K562 (cell line): ENCODE results near the gene ACOT9. TPM values are rescaled to one million over a fixed set of nuclear protein-coding genes. Genes with fewer than 3 reads are reported as not detected.

Experiments used
- ATAC-seq: fragments of 200-7000 bp; cut with Tn5 transposase; 3 replicates; pipeline ENCODE4 v1.9.1; 2020; ENCODE audit warnings: moderate library complexity
- BruUV-seq: library from RNA; stranded (reverse); fragments of 400-500 nt; replicated peaks from 2 replicates; lab custom pipeline; 2021; lab: Mats Ljungman, UMichigan
- CTCF ChIA-PET: fragments of 300-600 bp; formaldehyde crosslinking; extraction: SDS; loops from one replicate; lab custom pipeline; 2021; ENCODE audit warnings: low intra/inter-chr PET ratio; lab: Yijun Ruan, JAX
- POLR2A ChIA-PET: fragments of 300-600, 350-650 bp; sonication (Branson Sonifier 250); formaldehyde crosslinking; extraction: SDS; loops from one replicate; lab custom pipeline; 2021; ENCODE audit warnings: antibody characterized with exemption, inconsistent platforms; lab: Yijun Ruan, JAX
- DNase-seq, 4 experiments: peaks; one replicate each; pipeline versions ENCODE4 v3.0.0 to v3.0.0-alpha.2; 2011 to 2018; ENCODE audit warnings: low spot score in 3 of 4, mixed read lengths in 3 of 4; ENCODE audit errors: extremely low read depth in 1 of 4
- FAIRE-seq: peaks from 2 replicates; lab custom pipeline; 2011; peaks lifted over from hg19 to GRCh38; lab: Jason Lieb, UNC
- H2AFZ ChIP-seq: 2 replicates; pipeline ENCODE4 v1.6.0; 2011; ENCODE audit warnings: low read depth, low read length, control low read depth, inconsistent platforms
- H3K27ac ChIP-seq: fragments of 200-600 bp; 3 replicates; pipeline ENCODE4 v1.8.0; 2011; ENCODE audit warnings: low read depth, mild to moderate bottlenecking, control low read depth, inconsistent platforms, low read length, moderate library complexity, mixed read lengths; ENCODE audit errors: extremely low read depth
- H3K27me3 ChIP-seq, 2 experiments: fragments of 300-600 bp in 1 of 2; 2 replicates in 1 of 2; 3 replicates in 1 of 2; pipeline versions ENCODE4 v1.6.0 to v1.8.0; 2011; ENCODE audit warnings: inconsistent platforms in 2 of 2, low read length in 2 of 2, mild to moderate bottlenecking in 1 of 2, mixed read lengths in 1 of 2, moderate library complexity in 1 of 2; ENCODE audit not compliant: control insufficient read depth in 2 of 2, insufficient read depth in 2 of 2
- H3K36me3 ChIP-seq: fragments of 300-600 bp; 3 replicates; pipeline ENCODE4 v1.8.0; 2011; ENCODE audit warnings: mild to moderate bottlenecking, low read length, inconsistent platforms; ENCODE audit not compliant: control insufficient read depth, insufficient read depth
- H3K4me1 ChIP-seq, 2 experiments: fragments of 200-600 bp in 1 of 2; replicated peaks in 1 of 2; 2 replicates in 1 of 2; 3 replicates in 1 of 2; pipeline versions ENCODE4 v1.5.1 to v1.8.0; 2011; ENCODE audit warnings: inconsistent platforms in 2 of 2, low read length in 2 of 2, mild to moderate bottlenecking in 1 of 2, mixed read lengths in 1 of 2, moderate library complexity in 1 of 2; ENCODE audit not compliant: control insufficient read depth in 2 of 2, insufficient read depth in 2 of 2
- H3K4me2 ChIP-seq: 2 replicates; pipeline ENCODE4 v1.6.1; 2011; ENCODE audit warnings: low read length, control low read depth, inconsistent platforms, mixed read lengths; ENCODE audit not compliant: insufficient read depth
- H3K4me3 ChIP-seq: fragments of 200-600 bp; sonication (generic), shearing (Covaris generic); 2 replicates; pipeline ENCODE4 v1.5.1; 2016; ENCODE audit warnings: control low read depth, inconsistent platforms
- H3K79me2 ChIP-seq: fragments of 200-600 bp; 3 replicates; pipeline ENCODE4 v1.8.0; 2011; ENCODE audit warnings: low read length, inconsistent platforms; ENCODE audit not compliant: control insufficient read depth, insufficient read depth
- H3K9ac ChIP-seq, 2 experiments: 2 replicates each; pipeline versions ENCODE4 v1.6.0 to v1.6.1; 2011; ENCODE audit warnings: low read depth in 2 of 2, low read length in 2 of 2, control low read depth in 1 of 2, inconsistent platforms in 1 of 2, mild to moderate bottlenecking in 1 of 2, mixed read lengths in 1 of 2; ENCODE audit not compliant: insufficient read depth in 1 of 2
- H3K9me1 ChIP-seq: one replicate; pipeline ENCODE4 v1.6.0; 2011; ENCODE audit warnings: inconsistent platforms, mild to moderate bottlenecking, low read length, moderate library complexity; ENCODE audit not compliant: control insufficient read depth, insufficient read depth
- H3K9me3 ChIP-seq: replicated peaks from 2 replicates; pipeline ENCODE4 v1.5.1; 2011; ENCODE audit warnings: low read depth, low read length, inconsistent platforms; ENCODE audit not compliant: control insufficient read depth, insufficient read depth
- H4K20me1 ChIP-seq: replicated peaks from 2 replicates; pipeline ENCODE4 v1.6.1; 2011; ENCODE audit warnings: low read length, inconsistent platforms, mixed read lengths; ENCODE audit not compliant: control insufficient read depth, insufficient read depth
- ETV6 ChIP-seq, 3 experiments: fragments of 150-350 bp in 1 of 3; sonication (generic) in 1 of 3; formaldehyde crosslinking in 1 of 3; IDR thresholded peaks; 2 replicates each; pipeline versions ENCODE4 v1.6.1 to v1.8.0; 2014 to 2022; ENCODE audit warnings: borderline replicate concordance in 2 of 3, low read depth in 2 of 3, antibody characterized with exemption in 1 of 3, low read length in 1 of 3, mild to moderate bottlenecking in 1 of 3, missing genetic modification reagents in 1 of 3
- FOXP1 ChIP-seq: sonication (generic); formaldehyde crosslinking; IDR thresholded peaks from 2 replicates; pipeline ENCODE4 v1.8.0; 2022; ENCODE audit warnings: mild to moderate bottlenecking, missing genetic modification reagents
- NCOA2 ChIP-seq, 2 experiments: fragments of 450-650 bp; IDR thresholded peaks; 2 replicates each; pipeline ENCODE4 v1.6.1; 2018; ENCODE audit warnings: mild to moderate bottlenecking in 2 of 2, moderate library complexity in 1 of 2; ENCODE audit not compliant: partially characterized antibody in 2 of 2
- NR2C2 ChIP-seq, 2 experiments: fragments of 200-800 bp in 1 of 2; sonication (Bioruptor generic) in 1 of 2; sonication (generic) in 1 of 2; formaldehyde crosslinking in 1 of 2; IDR thresholded peaks; 2 replicates each; pipeline versions ENCODE4 v1.6.1 to v1.8.0; 2016 to 2022; ENCODE audit warnings: mild to moderate bottlenecking in 1 of 2, missing compliant biosample characterization in 1 of 2, missing genetic modification characterization in 1 of 2, missing genetic modification reagents in 1 of 2
- RFX7 ChIP-seq: fragments of 250-450 bp; sonication (Bioruptor Pico); IDR thresholded peaks from 2 replicates; pipeline ENCODE4 v1.5.1; 2021; ENCODE audit warnings: mild to moderate bottlenecking
- YBX1 ChIP-seq: fragments of 450-650 bp; IDR thresholded peaks from 2 replicates; pipeline ENCODE4 v1.7.1; 2016; ENCODE audit warnings: mild to moderate bottlenecking
- ZNF586 ChIP-seq: fragments of 450-650 bp; formaldehyde crosslinking; conservative IDR thresholded peaks from 2 replicates; pipeline ENCODE4 v1.4.0; 2020; ENCODE audit warnings: mild to moderate bottlenecking, moderate library complexity
- WGBS: fragments of 100-300 bp; shearing (Covaris generic); methylation state at CpG from one replicate; pipeline ENCODE4 v1.1.6; 2016; ENCODE audit warnings: low coverage, mixed read lengths; ENCODE audit not compliant: insufficient coverage; ENCODE audit errors: missing lambda C conversion rate; 5-methylcytosine and 5-hydroxymethylcytosine counted together
- in situ Hi-C: fragments of 300-500 bp; cut with MboI; formaldehyde crosslinking; loops from 4 replicates; pipeline ENCODE4 v1.15.0; 2018; ENCODE audit warnings: inconsistent platforms, mixed read lengths
- intact Hi-C: fragments of 100-400 bp; cut with micrococcal nuclease; formaldehyde crosslinking; loops from 2 replicates; pipeline ENCODE4 v1.14.2; 2022
- polyA plus RNA-seq, 8 experiments: library from polyadenylated mRNA; depleted of rRNA in 4 of 8; stranded (reverse) in 5 of 8; unstranded in 3 of 8; fragments of >200 nt; fragmentation: Nextera tagmentation in 2 of 8; fragmentation: Illumina TruSeq in 1 of 8; extraction: Ambion mirVana in 2 of 8; extraction: Trizol in 1 of 8; gene quantifications; 2 replicates each; pipeline versions ENCODE4 v1.2.1 to v1.2.3, GENCODE V29; 2011 to 2014; ENCODE audit warnings: inconsistent platforms in 1 of 8, missing spikeins in 1 of 8
- small RNA-seq: library from RNA; depleted of rRNA; stranded (forward); fragments of <200 nt; gene quantifications from one replicate; pipeline ENCODE3, GENCODE V24; 2014
- total RNA-seq, 7 experiments: library from RNA; depleted of rRNA in 6 of 7; stranded (reverse); fragments of >200 nt in 6 of 7; fragmentation: Illumina TruSeq in 2 of 7; extraction: Trizol in 2 of 7; gene quantifications; 2 replicates each; pipeline versions ENCODE4 v1.2.1 to v1.2.3, GENCODE V29; 2011 to 2021; ENCODE audit warnings: low replicate concordance in 1 of 7
- TF ChIP-seq, protein P1 (sequence below): sonication (generic); formaldehyde crosslinking; IDR thresholded peaks from 2 replicates; pipeline ENCODE4 v1.8.0; 2023; ENCODE audit warnings: mild to moderate bottlenecking, missing genetic modification reagents
- TF ChIP-seq, protein P2 (sequence below): IDR thresholded peaks from 2 replicates; pipeline ENCODE4 v1.6.1; 2016; ENCODE audit warnings: missing genetic modification characterization, missing compliant biosample characterization

Gene ACOT9
- total and polyA plus RNA-seq, 9 of the 15 experiments (the other 6 are each of a cell fraction or from before 2014, with no cell fraction given), result 31.2 to 80.9 (median 45.3) TPM

DNA sequence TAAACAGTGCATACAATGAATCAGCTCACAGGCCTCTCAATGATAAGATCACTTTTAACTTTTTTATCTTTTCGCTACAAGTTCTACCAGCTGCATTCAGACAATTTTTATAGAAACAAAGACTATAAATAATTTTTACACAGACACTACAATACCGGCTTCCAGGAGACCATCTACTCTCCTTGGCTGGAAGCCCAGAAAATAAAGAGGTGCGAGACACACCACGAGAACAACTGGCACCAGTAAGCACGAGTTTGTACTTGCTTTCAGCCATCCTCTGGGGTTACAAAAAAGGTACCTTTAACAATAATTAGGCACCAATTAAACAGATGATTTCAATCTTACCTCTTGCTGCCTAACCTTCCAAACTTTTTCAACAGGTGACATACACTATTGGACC, 87.0 kb downstream of the ACOT9 start:
- WGBS, result 15% methylated on average over 5 of the region's 5 CpGs
- BruUV-seq, result no TSS peak
- no peak for FAIRE-seq
- H3K79me2 ChIP-seq, result no peaks in the 10 kb centered on the region
- H3K9ac ChIP-seq, result no peak overlapping the region
- DNase-seq, result no peak
- POLR2A ChIA-PET, result no interaction called here
- intact Hi-C loops (no loop called here), in situ Hi-C loops (no loop called here)
- no peaks in the 10 kb centered on the region for H3K36me3 ChIP-seq
- no peak overlapping the region for H2AFZ ChIP-seq
- peaks cover 4 to 5% of the 10 kb centered on the region in 2 experiments; a peak in 1 of 5 replicates for H3K27me3 ChIP-seq
- H3K27ac ChIP-seq, result no peak overlapping the region
- no peak overlapping the region for H3K4me2 ChIP-seq
- H3K4me3 ChIP-seq, result no peak overlapping the region
- ATAC-seq, result no peak
- no peaks in the 10 kb centered on the region for H3K9me1 ChIP-seq
- TF ChIP-seq ZNF586 (CRISPR knock-in tag), result no peak
- TF ChIP-seq YBX1, result no peak
- no peak for TF ChIP-seq RFX7 (CRISPR knock-in tag)
- TF ChIP-seq, protein P1, sequence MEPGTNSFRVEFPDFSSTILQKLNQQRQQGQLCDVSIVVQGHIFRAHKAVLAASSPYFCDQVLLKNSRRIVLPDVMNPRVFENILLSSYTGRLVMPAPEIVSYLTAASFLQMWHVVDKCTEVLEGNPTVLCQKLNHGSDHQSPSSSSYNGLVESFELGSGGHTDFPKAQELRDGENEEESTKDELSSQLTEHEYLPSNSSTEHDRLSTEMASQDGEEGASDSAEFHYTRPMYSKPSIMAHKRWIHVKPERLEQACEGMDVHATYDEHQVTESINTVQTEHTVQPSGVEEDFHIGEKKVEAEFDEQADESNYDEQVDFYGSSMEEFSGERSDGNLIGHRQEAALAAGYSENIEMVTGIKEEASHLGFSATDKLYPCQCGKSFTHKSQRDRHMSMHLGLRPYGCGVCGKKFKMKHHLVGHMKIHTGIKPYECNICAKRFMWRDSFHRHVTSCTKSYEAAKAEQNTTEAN, result no peak
- TF ChIP-seq NR2C2 (CRISPR knock-in tag; IDR thresholded peaks at IDR 0.05), result no peak
- TF ChIP-seq NR2C2 (tag; IDR thresholded peaks at IDR 0.05), result no peak
- TF ChIP-seq, protein P2, sequence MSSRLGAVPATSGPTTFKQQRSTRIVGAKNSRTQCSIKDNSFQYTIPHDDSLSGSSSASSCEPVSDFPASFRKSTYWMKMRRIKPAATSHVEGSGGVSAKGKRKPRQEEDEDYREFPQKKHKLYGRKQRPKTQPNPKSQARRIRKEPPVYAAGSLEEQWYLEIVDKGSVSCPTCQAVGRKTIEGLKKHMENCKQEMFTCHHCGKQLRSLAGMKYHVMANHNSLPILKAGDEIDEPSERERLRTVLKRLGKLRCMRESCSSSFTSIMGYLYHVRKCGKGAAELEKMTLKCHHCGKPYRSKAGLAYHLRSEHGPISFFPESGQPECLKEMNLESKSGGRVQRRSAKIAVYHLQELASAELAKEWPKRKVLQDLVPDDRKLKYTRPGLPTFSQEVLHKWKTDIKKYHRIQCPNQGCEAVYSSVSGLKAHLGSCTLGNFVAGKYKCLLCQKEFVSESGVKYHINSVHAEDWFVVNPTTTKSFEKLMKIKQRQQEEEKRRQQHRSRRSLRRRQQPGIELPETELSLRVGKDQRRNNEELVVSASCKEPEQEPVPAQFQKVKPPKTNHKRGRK (tag), result no peak
- TF ChIP-seq NCOA2 (IDR thresholded peaks at IDR 0.05; ENCODE audit: partially characterized antibody in 2 of 2), result no peak
- no peak for TF ChIP-seq FOXP1
- no peak for TF ChIP-seq ETV6 (IDR thresholded peaks at IDR 0.05; ENCODE audit: borderline replicate concordance in 1 of 2, low read depth in 2 of 2, low read length in 1 of 2)
- TF ChIP-seq ETV6 (CRISPR knock-in tag; IDR thresholded peaks at IDR 0.05; ENCODE audit: borderline replicate concordance), result no peak
- no peaks in the 10 kb centered on the region for H4K20me1 ChIP-seq
- peaks cover 0 to 8% of the 10 kb centered on the region in 2 experiments; a peak in 2 of 5 replicates for H3K4me1 ChIP-seq
- CTCF ChIA-PET, result no interaction called here
- no peaks in the 10 kb centered on the region for H3K9me3 ChIP-seq

Small RNAs within 50 kb of the gene (small RNA-seq; reads per million reads assigned to genes)
- gene RF00019, result not detected

Other genes with a start within 250 kb of the ACOT9 start
- 179 and 182 TPM in 2 replicates for gene PRDX4, start 75.8 kb downstream of the ACOT9 start, total RNA-seq (2014; rRNA removed)
- 220 and 236 TPM in 2 replicates for gene PRDX4, start 75.8 kb downstream of the ACOT9 start, total RNA-seq (2014; rRNA removed; fragmentation: Illumina TruSeq; extraction: Trizol)
- 248 and 253 TPM in 2 replicates for gene PRDX4, start 75.8 kb downstream of the ACOT9 start, total RNA-seq (2015; rRNA removed; fragmentation: Illumina TruSeq; extraction: Trizol)
- 130 and 145 TPM in 2 replicates for gene PRDX4, start 75.8 kb downstream of the ACOT9 start, total RNA-seq (2021)
- 148 and 201 TPM in 2 replicates for gene PRDX4, start 75.8 kb downstream of the ACOT9 start, polyA plus RNA-seq (2011; rRNA removed)
- gene PRDX4, start 75.8 kb downstream of the ACOT9 start, polyA plus RNA-seq (2014; fragmentation: Illumina TruSeq; extraction: Trizol), result 153 and 187 TPM in 2 replicates
- gene PRDX4, start 75.8 kb downstream of the ACOT9 start, polyA plus RNA-seq (2014; fragmentation: Nextera tagmentation; extraction: Ambion mirVana), result 10 to 100 TPM; 28.6 to 63.9 TPM
- 151 and 177 TPM in 2 replicates for gene PRDX4, start 75.8 kb downstream of the ACOT9 start, polyA plus RNA-seq (2014; rRNA removed)
- 48.7 and 53.2 TPM in 2 replicates for gene SAT1, start 39.9 kb upstream of the ACOT9 start, total RNA-seq (2014; rRNA removed)
- gene SAT1, start 39.9 kb upstream of the ACOT9 start, total RNA-seq (2014; rRNA removed; fragmentation: Illumina TruSeq; extraction: Trizol), result 71.1 and 71.9 TPM in 2 replicates
- 43.7 and 47.4 TPM in 2 replicates for gene SAT1, start 39.9 kb upstream of the ACOT9 start, total RNA-seq (2015; rRNA removed; fragmentation: Illumina TruSeq; extraction: Trizol)
- 49.2 and 51.8 TPM in 2 replicates for gene SAT1, start 39.9 kb upstream of the ACOT9 start, total RNA-seq (2021)
- 160 and 169 TPM in 2 replicates for gene SAT1, start 39.9 kb upstream of the ACOT9 start, polyA plus RNA-seq (2011; rRNA removed)
- gene SAT1, start 39.9 kb upstream of the ACOT9 start, polyA plus RNA-seq (2014; fragmentation: Illumina TruSeq; extraction: Trizol), result 66.1 and 74.1 TPM in 2 replicates
- gene SAT1, start 39.9 kb upstream of the ACOT9 start, polyA plus RNA-seq (2014; fragmentation: Nextera tagmentation; extraction: Ambion mirVana), result 100 to 1,000 TPM; 161 to 194 TPM
- gene SAT1, start 39.9 kb upstream of the ACOT9 start, polyA plus RNA-seq (2014; rRNA removed), result 77.6 and 94.7 TPM in 2 replicates
- gene APOO, start 164.7 kb upstream of the ACOT9 start, total RNA-seq (2014; rRNA removed), result 37.3 and 43.7 TPM in 2 replicates
- gene APOO, start 164.7 kb upstream of the ACOT9 start, total RNA-seq (2014; rRNA removed; fragmentation: Illumina TruSeq; extraction: Trizol), result 60.8 and 64.4 TPM in 2 replicates
- gene APOO, start 164.7 kb upstream of the ACOT9 start, total RNA-seq (2015; rRNA removed; fragmentation: Illumina TruSeq; extraction: Trizol), result 56.9 and 59.7 TPM in 2 replicates
- 59.8 and 63.9 TPM in 2 replicates for gene APOO, start 164.7 kb upstream of the ACOT9 start, total RNA-seq (2021)
- gene APOO, start 164.7 kb upstream of the ACOT9 start, polyA plus RNA-seq (2011; rRNA removed), result 55.2 and 67.3 TPM in 2 replicates
- gene APOO, start 164.7 kb upstream of the ACOT9 start, polyA plus RNA-seq (2014; fragmentation: Illumina TruSeq; extraction: Trizol), result 62.9 and 72.0 TPM in 2 replicates
- gene APOO, start 164.7 kb upstream of the ACOT9 start, polyA plus RNA-seq (2014; fragmentation: Nextera tagmentation; extraction: Ambion mirVana), result 10 to 100 TPM; 46.5 to 76.4 TPM
- gene APOO, start 164.7 kb upstream of the ACOT9 start, polyA plus RNA-seq (2014; rRNA removed), result 58.9 and 63.6 TPM in 2 replicates
- 0.12 and 0.27 TPM in 2 replicates for gene CXorf58, start 164.7 kb upstream of the ACOT9 start, total RNA-seq (2014; rRNA removed)
- gene CXorf58, start 164.7 kb upstream of the ACOT9 start, total RNA-seq (2014; rRNA removed; fragmentation: Illumina TruSeq; extraction: Trizol), result 0.13 and 0.15 TPM in 2 replicates
- gene CXorf58, start 164.7 kb upstream of the ACOT9 start, total RNA-seq (2015; rRNA removed; fragmentation: Illumina TruSeq; extraction: Trizol), result 0.25 TPM in 1 of 2 replicates, not detected in the other
- gene CXorf58, start 164.7 kb upstream of the ACOT9 start, total RNA-seq (2021), result 0.25 TPM in 1 of 2 replicates, not detected in the other
- gene CXorf58, start 164.7 kb upstream of the ACOT9 start, polyA plus RNA-seq (2011; rRNA removed), result 0.11 and 0.17 TPM in 2 replicates
- not detected in 2 replicates for gene CXorf58, start 164.7 kb upstream of the ACOT9 start, polyA plus RNA-seq (2014; fragmentation: Illumina TruSeq; extraction: Trizol)
- gene CXorf58, start 164.7 kb upstream of the ACOT9 start, polyA plus RNA-seq (2014; fragmentation: Nextera tagmentation; extraction: Ambion mirVana), result under 1 TPM; 0.10 to 0.13 TPM
- 0.26 TPM in 1 of 2 replicates, not detected in the other for gene CXorf58, start 164.7 kb upstream of the ACOT9 start, polyA plus RNA-seq (2014; rRNA removed)